BJ (cell line): ENCODE results near the gene JSRP1. TPM values are rescaled to one million over a fixed set of nuclear protein-coding genes. Genes with fewer than 3 reads are reported as not detected.

Source experiments
- CTCF ChIA-PET: fragments of 350-600 bp; formaldehyde crosslinking; extraction: SDS; loops from one replicate; lab custom pipeline; 2021; ENCODE audit warnings: antibody characterized with exemption, inconsistent platforms; lab: Yijun Ruan, JAX
- POLR2A ChIA-PET: fragments of 300-600 bp; sonication (Branson Sonifier 250); formaldehyde crosslinking; extraction: SDS; loops from one replicate; lab custom pipeline; 2021; ENCODE audit warnings: antibody characterized with exemption; lab: Charles Lee
- DNase-seq: peaks from one replicate; pipeline ENCODE4 v3.0.0-alpha.2; 2011; ENCODE audit warnings: low read depth
- H3K27me3 ChIP-seq: 2 replicates; pipeline ENCODE4 v1.6.0; 2011; ENCODE audit warnings: low read length; ENCODE audit not compliant: control insufficient read depth, insufficient read depth
- H3K36me3 ChIP-seq: 2 replicates; pipeline ENCODE4 v1.5.1; 2011; ENCODE audit warnings: low read length; ENCODE audit not compliant: control insufficient read depth, insufficient read depth
- H3K4me3 ChIP-seq: 2 replicates; pipeline ENCODE4 v1.5.1; 2011; ENCODE audit warnings: low read depth, mild to moderate bottlenecking, control low read depth, low read length
- CTCF ChIP-seq: IDR thresholded peaks from 2 replicates; pipeline ENCODE4 v1.5.1; 2011; ENCODE audit warnings: low read depth, mild to moderate bottlenecking, control low read depth, inconsistent platforms, low read length, moderate library complexity; ENCODE audit not compliant: insufficient read depth
- polyA plus RNA-seq: library from polyadenylated mRNA; depleted of rRNA; stranded (reverse); fragments of >200 nt; gene quantifications from 2 replicates; pipeline ENCODE4 v1.2.3, GENCODE V29; 2011

The JSRP1 gene
- polyA plus RNA-seq, 1 experiment = not detected

- POLR2A ChIA-PET = no interaction called here
- CTCF ChIA-PET = interaction anchor here (1.3 kb wide), 1 partner anchor 8 kb away, joined by 5 read pairs; no protein-coding TSS in a partner anchor
- H3K36me3 ChIP-seq = peaks cover 63% of the 10 kb centered on the region
Measured at GRCh38 chr19:2216361-2217225, 39.6 kb downstream of the JSRP1 start.

GRCh38 chr19:2215281-2215751 is 40.9 kb downstream of the JSRP1 start:
- POLR2A ChIA-PET = no interaction called here
- CTCF ChIA-PET = interaction anchor here (0.6 to 1.8 kb wide), 2 partner anchors 15 to 21 kb away, joined by 3 to 5 read pairs; partner anchors contain the start of gene PLEKHJ1
- no peak for DNase-seq
- Histone ChIP-seq H3K27me3 (no peaks in the 10 kb centered on the region), H3K4me3 (no peak overlapping the region), H3K36me3 (peaks cover 67% of the 10 kb centered on the region)
- no peak for TF ChIP-seq CTCF

More at GRCh38 chr19:2216361-2217225, 39.6 kb downstream of the JSRP1 start:
- H3K4me3 ChIP-seq = no peak overlapping the region
- no peak for DNase-seq
- no peaks in the 10 kb centered on the region for H3K27me3 ChIP-seq
- TF ChIP-seq CTCF = no peak

- no peak overlapping the region for H3K4me3 ChIP-seq
- no peaks in the 10 kb centered on the region for H3K27me3 ChIP-seq
- ChIA-PET POLR2A (no interaction called here), CTCF (interaction anchor here (1.2 to 1.8 kb wide), 2 partner anchors 12 to 16 kb away, joined by 4 to 5 read pairs; no protein-coding TSS in a partner anchor)
- H3K36me3 ChIP-seq = peaks cover 63% of the 10 kb centered on the region
- DNase-seq = no peak
- no peak for TF ChIP-seq CTCF
Measured at GRCh38 chr19:2214251-2214650, 42.0 kb downstream of the JSRP1 start.

GRCh38 chr19:2213799-2214198 is 42.4 kb downstream of the JSRP1 start:
- H3K27me3 ChIP-seq = no peaks in the 10 kb centered on the region
- CTCF ChIA-PET = interaction anchor here (0.8 to 1.2 kb wide), 2 partner anchors 12 to 22 kb away, joined by 3 to 4 read pairs; partner anchors contain the start of gene PLEKHJ1
- H3K4me3 ChIP-seq = no peak overlapping the region
- H3K36me3 ChIP-seq = peaks cover 64% of the 10 kb centered on the region
- TF ChIP-seq CTCF = no peak
- no peak for DNase-seq
- POLR2A ChIA-PET = no interaction called here
